ENCODE data around the gene HDAC7. TPM values are rescaled to one million over a fixed set of nuclear protein-coding genes. Genes with fewer than 3 reads are reported as not detected.

HDAC7 gene
- total RNA-seq, 1 donor from 2014 or later, result 7.1 TPM

DNA sequence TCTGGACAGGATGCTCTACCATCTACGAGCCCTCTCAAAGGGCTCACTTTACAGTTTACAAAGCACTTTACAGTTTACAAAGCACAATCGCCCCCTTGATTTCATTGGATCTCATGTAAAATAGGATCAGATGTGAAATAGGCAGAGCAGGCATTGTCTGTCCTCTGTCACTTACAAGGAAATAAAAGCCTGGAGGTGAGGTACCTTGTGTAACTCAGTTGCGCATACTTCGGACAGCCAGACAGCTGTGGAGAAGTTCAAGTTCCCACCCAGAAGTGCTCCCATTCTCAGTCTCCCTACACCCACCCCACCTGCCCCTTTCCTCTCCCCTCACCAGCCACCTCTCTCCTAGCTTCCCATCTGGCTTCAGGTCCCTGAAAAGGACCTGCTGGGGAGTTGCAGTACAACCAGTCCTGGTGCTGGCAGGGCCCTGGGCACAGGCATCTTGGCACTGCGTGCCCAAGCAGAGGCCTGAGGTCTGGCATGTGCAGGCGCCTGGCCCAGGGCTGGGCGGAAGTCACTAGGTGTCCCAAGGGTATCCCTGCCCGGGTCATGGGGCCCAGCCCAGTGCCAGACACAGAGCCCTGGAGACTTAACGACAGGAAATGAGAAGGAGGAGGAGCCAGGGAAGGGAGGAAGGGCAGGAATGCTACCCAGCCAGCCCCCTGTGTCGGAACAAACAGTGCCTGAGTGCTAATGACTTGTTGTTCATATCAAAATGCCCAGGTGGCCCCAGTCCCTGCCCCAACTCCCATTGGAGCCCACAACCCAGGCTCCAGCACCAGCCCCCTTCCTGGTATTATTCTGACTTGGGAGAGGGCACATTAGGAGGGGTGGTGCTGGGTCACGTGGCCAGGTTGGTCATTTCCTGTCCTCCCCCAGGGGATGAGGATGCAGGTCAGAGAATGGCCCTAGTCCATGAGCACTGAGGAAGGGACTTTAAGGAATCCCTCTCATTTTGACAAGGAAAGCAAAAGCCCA is 66.4 kb downstream of the HDAC7 start:
- Histone ChIP-seq H3K4me3 (ENCODE audit: low read depth, low read length) (no peak overlapping the region), H3K27me3 (ENCODE audit: control insufficient read depth, insufficient read depth, low read length) (no peaks in the 10 kb centered on the region), H3K36me3 (ENCODE audit: control insufficient read depth, insufficient read depth, low read length) (no peaks in the 10 kb centered on the region)
- peak; percentile 64 for DNase-seq (ENCODE audit: low read depth)
- peak; percentile 32 for FAIRE-seq
- TF ChIP-seq, protein P1, sequence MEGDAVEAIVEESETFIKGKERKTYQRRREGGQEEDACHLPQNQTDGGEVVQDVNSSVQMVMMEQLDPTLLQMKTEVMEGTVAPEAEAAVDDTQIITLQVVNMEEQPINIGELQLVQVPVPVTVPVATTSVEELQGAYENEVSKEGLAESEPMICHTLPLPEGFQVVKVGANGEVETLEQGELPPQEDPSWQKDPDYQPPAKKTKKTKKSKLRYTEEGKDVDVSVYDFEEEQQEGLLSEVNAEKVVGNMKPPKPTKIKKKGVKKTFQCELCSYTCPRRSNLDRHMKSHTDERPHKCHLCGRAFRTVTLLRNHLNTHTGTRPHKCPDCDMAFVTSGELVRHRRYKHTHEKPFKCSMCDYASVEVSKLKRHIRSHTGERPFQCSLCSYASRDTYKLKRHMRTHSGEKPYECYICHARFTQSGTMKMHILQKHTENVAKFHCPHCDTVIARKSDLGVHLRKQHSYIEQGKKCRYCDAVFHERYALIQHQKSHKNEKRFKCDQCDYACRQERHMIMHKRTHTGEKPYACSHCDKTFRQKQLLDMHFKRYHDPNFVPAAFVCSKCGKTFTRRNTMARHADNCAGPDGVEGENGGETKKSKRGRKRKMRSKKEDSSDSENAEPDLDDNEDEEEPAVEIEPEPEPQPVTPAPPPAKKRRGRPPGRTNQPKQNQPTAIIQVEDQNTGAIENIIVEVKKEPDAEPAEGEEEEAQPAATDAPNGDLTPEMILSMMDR (IDR thresholded peaks at IDR 0.05; ENCODE audit: insufficient read depth, low read length, severe bottlenecking), result no peak

DNA sequence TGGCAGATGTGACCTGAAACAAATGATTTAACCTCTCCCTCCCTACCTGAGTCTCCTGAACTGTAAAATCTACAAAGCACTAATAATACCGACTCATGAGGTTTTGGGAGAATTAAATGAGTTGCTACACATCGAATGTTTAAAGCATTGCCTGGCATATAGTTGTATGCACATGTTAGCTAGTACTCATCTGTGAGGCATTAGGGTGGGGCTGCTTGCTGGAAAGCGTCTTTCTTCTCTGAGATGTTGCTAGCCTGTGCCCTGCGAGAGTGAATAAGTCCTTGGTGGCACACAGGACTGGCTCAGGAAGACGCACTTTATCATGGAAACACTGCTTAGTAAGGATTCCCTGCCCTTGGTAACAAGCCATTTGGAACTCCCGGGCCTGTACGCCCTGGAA is 67.2 kb downstream of the HDAC7 start:
- FAIRE-seq (peak; percentile 95), DNase-seq (ENCODE audit: low read depth) (peak; percentile 94)

DNA sequence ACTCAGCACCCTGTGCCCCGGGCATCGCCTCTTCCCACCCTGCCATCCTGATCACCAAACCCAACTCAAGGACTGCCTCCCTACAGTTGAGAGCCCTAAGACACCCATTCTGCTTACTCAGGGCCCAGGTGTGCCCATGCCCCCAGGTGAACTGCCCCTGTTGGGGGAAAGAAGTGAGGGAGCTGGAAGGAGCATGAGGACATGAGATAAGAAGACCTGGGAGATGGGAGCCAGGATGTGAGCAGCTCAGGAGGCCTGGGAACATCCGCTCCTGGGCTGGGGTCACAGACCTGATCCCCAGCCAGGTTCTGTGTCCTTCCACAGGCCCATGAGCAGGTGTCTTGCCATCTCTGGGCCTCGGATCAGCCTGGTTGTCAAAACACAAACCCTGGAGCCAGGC is 67.6 kb downstream of the HDAC7 start:
- TF ChIP-seq, protein P1 (IDR thresholded peaks at IDR 0.05; ENCODE audit: insufficient read depth, low read length, severe bottlenecking), result no peak
- no peak overlapping the region for H3K4me3 ChIP-seq (ENCODE audit: low read depth, low read length)
- FAIRE-seq (no peak), DNase-seq (ENCODE audit: low read depth) (no peak)
- no peaks in the 10 kb centered on the region for H3K27me3 ChIP-seq (ENCODE audit: control insufficient read depth, insufficient read depth, low read length)
- H3K36me3 ChIP-seq (ENCODE audit: control insufficient read depth, insufficient read depth, low read length), result no peaks in the 10 kb centered on the region

More for the DNA sequence above, 67.2 kb downstream of the HDAC7 start:
- Histone ChIP-seq H3K36me3 (ENCODE audit: control insufficient read depth, insufficient read depth, low read length) (no peaks in the 10 kb centered on the region), H3K27me3 (ENCODE audit: control insufficient read depth, insufficient read depth, low read length) (no peaks in the 10 kb centered on the region), H3K4me3 (ENCODE audit: low read depth, low read length) (no peak overlapping the region)
- TF ChIP-seq, protein P1 (IDR thresholded peaks at IDR 0.05; ENCODE audit: insufficient read depth, low read length, severe bottlenecking), result no peak

- Histone ChIP-seq H3K36me3 (ENCODE audit: control insufficient read depth, insufficient read depth, low read length) (no peaks in the 10 kb centered on the region), H3K27me3 (ENCODE audit: control insufficient read depth, insufficient read depth, low read length) (no peaks in the 10 kb centered on the region), H3K4me3 (ENCODE audit: low read depth, low read length) (no peak overlapping the region)
- TF ChIP-seq, protein P1 (IDR thresholded peaks at IDR 0.05; ENCODE audit: insufficient read depth, low read length, severe bottlenecking), result no peak
- DNase-seq (ENCODE audit: low read depth) (no peak), FAIRE-seq (peak; percentile 52)
These were observed 68.1 kb downstream of the HDAC7 start for GRCh38 chr12:47751561-47751960.

DNA sequence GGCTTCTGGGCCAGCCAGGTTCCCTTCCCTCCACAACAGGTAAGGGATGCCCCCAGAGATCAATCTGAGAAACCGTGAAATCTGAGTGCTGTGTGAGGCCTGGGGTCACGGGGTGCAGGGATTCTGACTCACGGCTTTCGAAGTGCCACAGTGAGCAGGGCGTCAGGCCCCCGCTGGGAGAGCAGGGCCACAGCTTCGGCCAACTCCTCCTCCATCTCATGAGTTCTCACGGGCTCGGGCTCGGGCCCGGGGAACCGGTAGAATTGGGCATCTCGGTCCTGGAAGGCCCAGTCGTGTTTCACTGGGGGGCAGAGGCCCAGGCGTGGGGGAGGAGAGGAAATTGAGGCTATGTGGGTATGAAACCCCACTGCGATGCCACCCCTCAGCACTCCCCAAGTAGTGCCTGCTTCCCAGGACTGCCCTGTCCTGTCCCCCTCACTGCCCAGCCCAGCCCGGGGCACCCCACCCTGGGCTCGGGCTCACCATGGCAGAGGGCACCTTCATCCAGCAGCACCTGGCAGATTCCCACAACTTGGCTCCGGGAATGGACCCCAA is 68.7 kb downstream of the HDAC7 start:
- Histone ChIP-seq H3K4me3 (ENCODE audit: low read depth, low read length) (no peak overlapping the region), H3K27me3 (ENCODE audit: control insufficient read depth, insufficient read depth, low read length) (no peaks in the 10 kb centered on the region), H3K36me3 (ENCODE audit: control insufficient read depth, insufficient read depth, low read length) (no peaks in the 10 kb centered on the region)
- TF ChIP-seq, protein P1 (IDR thresholded peaks at IDR 0.05; ENCODE audit: insufficient read depth, low read length, severe bottlenecking), result no peak
- DNase-seq (ENCODE audit: low read depth) (no peak), FAIRE-seq (no peak)
